ENCODE measurements around the gene MBLAC1. TPM values are rescaled to one million over a fixed set of nuclear protein-coding genes. Genes with fewer than 3 reads are reported as not detected.

Gene MBLAC1
- total and polyA plus RNA-seq, 9 of the 15 experiments (the other 6 are each of a cell fraction or from before 2014, with no cell fraction given) = 0.03 to 3.1 (median 0.52) TPM

DNA sequence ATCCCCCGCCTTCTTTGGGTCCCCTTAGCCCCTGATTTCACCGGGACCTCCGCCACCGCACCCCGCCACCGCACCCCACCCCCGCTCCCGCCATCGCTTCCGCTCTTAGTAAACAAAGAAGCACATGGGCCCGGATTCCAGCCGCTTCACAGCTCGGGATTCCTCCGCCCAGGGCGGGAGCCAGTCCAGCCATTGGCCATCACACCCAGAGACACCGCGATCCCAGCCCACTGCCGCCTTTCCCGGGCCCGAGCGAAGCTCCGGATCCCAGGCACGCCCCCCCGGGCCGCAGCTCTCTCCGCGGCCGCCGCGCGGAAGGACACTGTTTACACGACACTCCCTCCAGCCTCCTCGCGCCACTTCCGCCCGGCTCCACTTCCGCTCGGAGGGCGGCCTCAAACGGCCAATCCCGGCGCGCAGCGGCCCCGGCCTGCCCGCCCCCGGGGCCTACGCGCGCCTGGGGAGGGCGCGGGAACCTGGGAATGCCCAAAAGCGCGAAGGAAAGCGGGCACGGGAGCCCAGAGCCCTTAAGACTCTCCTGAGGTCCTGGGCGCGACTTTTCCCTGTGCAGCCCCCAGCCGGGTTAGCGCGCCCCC lies 26.2 kb upstream of the MBLAC1 start (continued):
- TF ChIP-seq, protein P1, sequence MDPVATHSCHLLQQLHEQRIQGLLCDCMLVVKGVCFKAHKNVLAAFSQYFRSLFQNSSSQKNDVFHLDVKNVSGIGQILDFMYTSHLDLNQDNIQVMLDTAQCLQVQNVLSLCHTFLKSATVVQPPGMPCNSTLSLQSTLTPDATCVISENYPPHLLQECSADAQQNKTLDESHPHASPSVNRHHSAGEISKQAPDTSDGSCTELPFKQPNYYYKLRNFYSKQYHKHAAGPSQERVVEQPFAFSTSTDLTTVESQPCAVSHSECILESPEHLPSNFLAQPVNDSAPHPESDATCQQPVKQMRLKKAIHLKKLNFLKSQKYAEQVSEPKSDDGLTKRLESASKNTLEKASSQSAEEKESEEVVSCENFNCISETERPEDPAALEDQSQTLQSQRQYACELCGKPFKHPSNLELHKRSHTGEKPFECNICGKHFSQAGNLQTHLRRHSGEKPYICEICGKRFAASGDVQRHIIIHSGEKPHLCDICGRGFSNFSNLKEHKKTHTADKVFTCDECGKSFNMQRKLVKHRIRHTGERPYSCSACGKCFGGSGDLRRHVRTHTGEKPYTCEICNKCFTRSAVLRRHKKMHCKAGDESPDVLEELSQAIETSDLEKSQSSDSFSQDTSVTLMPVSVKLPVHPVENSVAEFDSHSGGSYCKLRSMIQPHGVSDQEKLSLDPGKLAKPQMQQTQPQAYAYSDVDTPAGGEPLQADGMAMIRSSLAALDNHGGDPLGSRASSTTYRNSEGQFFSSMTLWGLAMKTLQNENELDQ (CRISPR knock-in tag; IDR thresholded peaks at IDR 0.05; ENCODE audit: borderline replicate concordance) = no peak
- no peak for TF ChIP-seq SREBF1 (IDR thresholded peaks at IDR 0.05; ENCODE audit: borderline replicate concordance, low read depth, low read length)
- peak; percentile 94 for TF ChIP-seq CREM (IDR thresholded peaks at IDR 0.05; ENCODE audit: low read depth)
- no peak for TF ChIP-seq GTF2A2 (tag; IDR thresholded peaks at IDR 0.05)
- no peak for TF ChIP-seq RBM17 (IDR thresholded peaks at IDR 0.05; ENCODE audit: borderline replicate concordance, low read depth, low read length)
- no peak for TF ChIP-seq DACH1 (IDR thresholded peaks at IDR 0.05; ENCODE audit: partially characterized antibody)
- peak; percentile 49 to 63; a peak in 3 of 4 replicates for TF ChIP-seq NRF1 (conservative IDR thresholded peaks at IDR 0.05 in 1 of 2, IDR thresholded peaks at IDR 0.05 in 1 of 2)
- no peak for TF ChIP-seq BRF1 (IDR thresholded peaks at IDR 0.05; ENCODE audit: borderline replicate concordance, extremely low read depth, insufficient read length)
- TF ChIP-seq, protein P2, sequence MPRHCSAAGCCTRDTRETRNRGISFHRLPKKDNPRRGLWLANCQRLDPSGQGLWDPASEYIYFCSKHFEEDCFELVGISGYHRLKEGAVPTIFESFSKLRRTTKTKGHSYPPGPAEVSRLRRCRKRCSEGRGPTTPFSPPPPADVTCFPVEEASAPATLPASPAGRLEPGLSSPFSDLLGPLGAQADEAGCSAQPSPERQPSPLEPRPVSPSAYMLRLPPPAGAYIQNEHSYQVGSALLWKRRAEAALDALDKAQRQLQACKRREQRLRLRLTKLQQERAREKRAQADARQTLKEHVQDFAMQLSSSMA (CRISPR knock-in tag; IDR thresholded peaks at IDR 0.05) = no peak
- TF ChIP-seq ZNF668 (CRISPR knock-in tag; IDR thresholded peaks at IDR 0.05) = 0 out of 2 replicates have a peak, but pooled peaks have one; percentile 68
- TF ChIP-seq EP400 (IDR thresholded peaks at IDR 0.05) = peak; percentile 98
- TF ChIP-seq, protein P3, sequence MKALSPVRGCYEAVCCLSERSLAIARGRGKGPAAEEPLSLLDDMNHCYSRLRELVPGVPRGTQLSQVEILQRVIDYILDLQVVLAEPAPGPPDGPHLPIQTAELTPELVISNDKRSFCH (CRISPR knock-in tag; IDR thresholded peaks at IDR 0.05) = no peak
- TF ChIP-seq, protein P3 (tag; IDR thresholded peaks at IDR 0.05) = 0 out of 2 replicates have a peak, but pooled peaks have one; percentile 24
- TF ChIP-seq TCF3 (CRISPR knock-in tag; IDR thresholded peaks at IDR 0.05) = no peak
- TF ChIP-seq BHLHE40 (IDR thresholded peaks at IDR 0.05; ENCODE audit: low read length) = no peak
- TF ChIP-seq ZNF586 (CRISPR knock-in tag; conservative IDR thresholded peaks at IDR 0.05) = no peak
- TF ChIP-seq EZH2 (IDR thresholded peaks at IDR 0.05; ENCODE audit: borderline replicate concordance, low read depth, low read length) = no peak
- TF ChIP-seq NR2C1 (IDR thresholded peaks at IDR 0.05) = no peak; the same call in 1 of the 2 replicates
- no peak for TF ChIP-seq NR2C1 (tag; IDR thresholded peaks at IDR 0.05)
- TF ChIP-seq XRCC3 (IDR thresholded peaks at IDR 0.05) = no peak
- TF ChIP-seq ZFP36 (IDR thresholded peaks at IDR 0.05; ENCODE audit: low read depth, low read length, partially characterized antibody) = no peak
- TF ChIP-seq L3MBTL2 (IDR thresholded peaks at IDR 0.05) = peak; percentile 72; the same call in 1 of the 2 replicates
- no peak for TF ChIP-seq HNRNPK (IDR thresholded peaks at IDR 0.05; ENCODE audit: low read depth, low read length, poor library complexity, severe bottlenecking)
- no peak for TF ChIP-seq MTA1 (IDR thresholded peaks at IDR 0.05; ENCODE audit: borderline replicate concordance)
- TF ChIP-seq GABPB1 (CRISPR knock-in tag; IDR thresholded peaks at IDR 0.05) = peak; percentile 96
